Spleen (tissue), 11 donors: ENCODE measurements around the gene AGPAT4. TPM values are rescaled to one million over a fixed set of nuclear protein-coding genes. Genes with fewer than 3 reads are reported as not detected.

Source experiments
- DNase-seq: peaks from one replicate; pipeline ENCODE4 v3.0.0-alpha.2; 2020
- H3K27ac ChIP-seq, 8 donors: fragments of 200-600 bp; sonication (generic) in 7 of 8; 1 replicate in 4 of 8; 2 replicates in 4 of 8; pipeline versions ENCODE4 v1.5.0 to v1.8.0; 2016 to 2021; ENCODE audit warnings: inconsistent platforms in 4 of 8, mild to moderate bottlenecking in 4 of 8, moderate library complexity in 1 of 8
- H3K27me3 ChIP-seq, 7 donors: fragments of 200-600 bp; sonication (generic) in 6 of 7; replicated peaks in 1 of 7; 1 replicate in 4 of 7; 2 replicates in 3 of 7; pipeline versions ENCODE4 v1.5.0 to v1.8.0; 2016 to 2021; ENCODE audit warnings: inconsistent platforms in 3 of 7, mild to moderate bottlenecking in 1 of 7
- H3K36me3 ChIP-seq, 6 donors: fragments of 200-600 bp; sonication (generic) in 5 of 6; 1 replicate in 4 of 6; 2 replicates in 2 of 6; pipeline versions ENCODE4 v1.5.0 to v1.8.0; 2016 to 2021; ENCODE audit warnings: inconsistent platforms in 2 of 6
- H3K4me1 ChIP-seq, 6 donors: fragments of 200-600 bp; sonication (generic) in 5 of 6; 1 replicate in 3 of 6; 2 replicates in 3 of 6; pipeline versions ENCODE4 v1.5.0 to v1.8.0; 2016 to 2021; ENCODE audit warnings: inconsistent platforms in 3 of 6
- H3K4me3 ChIP-seq, 8 donors: fragments of 200-600 bp; sonication (generic) in 7 of 8; 1 replicate in 4 of 8; 2 replicates in 4 of 8; pipeline versions ENCODE4 v1.5.0 to v1.8.0; 2016 to 2021; ENCODE audit warnings: inconsistent platforms in 4 of 8, mild to moderate bottlenecking in 4 of 8, moderate library complexity in 2 of 8
- H3K9me3 ChIP-seq, 8 donors: fragments of 200-600 bp; sonication (generic) in 7 of 8; 1 replicate in 4 of 8; 2 replicates in 4 of 8; pipeline versions ENCODE4 v1.5.0 to v1.8.0; 2016 to 2021; ENCODE audit warnings: inconsistent platforms in 4 of 8
- CTCF ChIP-seq, 11 experiments: fragments of 200-600 bp in 7 of 11; fragments of 450-650 bp in 4 of 11; sonication (generic) in 4 of 11; IDR thresholded peaks in 8 of 11; conservative IDR thresholded peaks in 3 of 11; 1 replicate in 7 of 11; 2 replicates in 4 of 11; pipeline versions ENCODE4 v1.4.0 to v1.8.0; 2016 to 2021; ENCODE audit warnings: antibody characterized with exemption in 11 of 11, inconsistent platforms in 4 of 11, mild to moderate bottlenecking in 1 of 11
- POLR2A ChIP-seq, 3 donors: fragments of 450-650 bp; IDR thresholded peaks; one replicate each; pipeline ENCODE4 v1.5.1; 2017; ENCODE audit warnings: antibody characterized with exemption in 3 of 3, mild to moderate bottlenecking in 1 of 3
- POLR2AphosphoS5 ChIP-seq, 3 donors: sonication (generic); formaldehyde crosslinking; IDR thresholded peaks; one replicate each; pipeline ENCODE4 v1.5.1; 2017; ENCODE audit warnings: antibody characterized with exemption in 3 of 3
- WGBS, 5 donors: extraction: QIAGEN DNeasy Blood & Tissue Kit in 3 of 5; methylation state at CpG; one replicate each; pipeline versions ENCODE4 v1.1.5 to v1.1.7; 2013 to 2018; 5-methylcytosine and 5-hydroxymethylcytosine counted together
- intact Hi-C: fragments of 100-400 bp; cut with DNase I; formaldehyde crosslinking; loops from one replicate; pipeline ENCODE4 v1.15.0; 2023; ENCODE audit warnings: low total_unique reads
- polyA plus RNA-seq, 3 donors: library from polyadenylated mRNA; stranded (reverse); fragments of 200-250 nt; gene quantifications; one replicate each; pipeline ENCODE4 v1.2.1, GENCODE V29; 2013
- total RNA-seq, 7 donors: library from RNA; depleted of rRNA in 3 of 7; stranded (reverse); fragments of >200 nt in 3 of 7; fragmentation: NEBNext Ultra II Directional in 4 of 7; extraction: Animal tissue kit (Norgen Biotek cat#: 25700) in 4 of 7; gene quantifications; one replicate each; pipeline versions ENCODE4 v1.1.0 to v1.2.1, GENCODE V29; 2016 to 2021
- donor health status: healthy with polysubstance abuse.
- donor health status: DM: no; HTN: no; CAD: no; lungs with moderate emphysema.
- donor health status: DM: no; HTN: no; CAD: no.
- donor health status: Bipolar disorder and iron deficiency.
- donor health status: healthy.
- donor health status: DM: no; HTN: no; CAD: no.
- donor health status: DM: yes; HTN: yes; CAD: no.

AGPAT4 gene
- total and polyA plus RNA-seq, 10 donors: 0.80 to 16.8 (median 8.4) TPM

- TF ChIP-seq POLR2AphosphoS5 (IDR thresholded peaks at IDR 0.05): no peak
- no peak for TF ChIP-seq CTCF (IDR thresholded peaks at IDR 0.05 in 8 of 11, conservative IDR thresholded peaks at IDR 0.05 in 3 of 11)
- TF ChIP-seq POLR2A (IDR thresholded peaks at IDR 0.05): no peak
- intact Hi-C loops: no loop called here
- 71 to 89% (median 85%) methylated on average over 9 to 10 of the region's 10 CpGs for whole genome bisulfite sequencing, 5 donors
- DNase-seq: no peak
- Histone ChIP-seq H3K9me3 (no peaks in the 10 kb centered on the region), H3K36me3 (no peaks in the 10 kb centered on the region), H3K27me3 (no peaks in the 10 kb centered on the region), H3K4me1 (no peaks in the 10 kb centered on the region), H3K4me3 (no peak overlapping the region), H3K27ac (no peak overlapping the region)
These were observed 34.3 kb upstream of the AGPAT4 start for GRCh38 chr6:161308075-161308655.

- TF ChIP-seq POLR2AphosphoS5 (IDR thresholded peaks at IDR 0.05) (no peak), POLR2A (IDR thresholded peaks at IDR 0.05) (no peak), CTCF (IDR thresholded peaks at IDR 0.05 in 8 of 11, conservative IDR thresholded peaks at IDR 0.05 in 3 of 11) (no peak)
- no peaks in the 10 kb centered on the region for H3K36me3 ChIP-seq
- no peaks in the 10 kb centered on the region for H3K27me3 ChIP-seq
- H3K27ac ChIP-seq: no peak overlapping the region
- no peaks in the 10 kb centered on the region for H3K9me3 ChIP-seq
- 54 to 72% (median 70%) methylated on average over 4 of the region's 4 CpGs for WGBS, 5 donors
- H3K4me1 ChIP-seq: no peaks in the 10 kb centered on the region
- DNase-seq: no peak
- intact Hi-C loops: no loop called here
- H3K4me3 ChIP-seq: no peak overlapping the region
These were observed 32.0 kb upstream of the AGPAT4 start for GRCh38 chr6:161305860-161306259.

- no peak for DNase-seq
- intact Hi-C loops: no loop called here
These were observed 29.9 kb upstream of the AGPAT4 start for GRCh38 chr6:161303628-161304340.

More at GRCh38 chr6:161303628-161304340, 29.9 kb upstream of the AGPAT4 start:
- no peaks in the 10 kb centered on the region for H3K27me3 ChIP-seq
- no peak overlapping the region for H3K27ac ChIP-seq
- no peaks in the 10 kb centered on the region for H3K9me3 ChIP-seq
- no peak for TF ChIP-seq POLR2A (IDR thresholded peaks at IDR 0.05)
- no peak for TF ChIP-seq POLR2AphosphoS5 (IDR thresholded peaks at IDR 0.05)
- TF ChIP-seq CTCF (IDR thresholded peaks at IDR 0.05 in 8 of 11, conservative IDR thresholded peaks at IDR 0.05 in 3 of 11): no peak
- H3K36me3 ChIP-seq: no peaks in the 10 kb centered on the region
- H3K4me3 ChIP-seq: no peak overlapping the region
- H3K4me1 ChIP-seq: no peaks in the 10 kb centered on the region
- 88 to 97% (median 92%) methylated on average over 16 of the region's 16 CpGs for WGBS, 5 donors
